Hepatocyte (in vitro differentiated cells): ENCODE results near the gene SURF2. TPM values are rescaled to one million over a fixed set of nuclear protein-coding genes. Genes with fewer than 3 reads are reported as not detected.

Experiments
- DNase-seq: peaks from one replicate; pipeline ENCODE4 v3.0.0-alpha.2; 2016; ENCODE audit warnings: low spot score
- H2AFZ ChIP-seq: fragments of 200-600 bp; sonication (generic); 2 replicates; pipeline ENCODE4 v1.6.0; 2016; ENCODE audit warnings: antibody characterized with exemption, mild to moderate bottlenecking
- H3K27ac ChIP-seq: fragments of 200-600 bp; sonication (generic); 2 replicates; pipeline ENCODE4 v1.5.1; 2016; ENCODE audit warnings: mild to moderate bottlenecking
- H3K27me3 ChIP-seq: fragments of 200-600 bp; sonication (generic); 2 replicates; pipeline ENCODE4 v1.6.1; 2016
- H3K36me3 ChIP-seq: fragments of 200-600 bp; sonication (generic); replicated peaks from 2 replicates; pipeline ENCODE4 v1.5.1; 2016; ENCODE audit warnings: low read depth; ENCODE audit not compliant: insufficient read depth
- H3K4me1 ChIP-seq: fragments of 200-600 bp; sonication (generic); 2 replicates; pipeline ENCODE4 v1.5.1; 2016; ENCODE audit warnings: mild to moderate bottlenecking, moderate library complexity; ENCODE audit not compliant: insufficient read depth
- H3K4me2 ChIP-seq: fragments of 200-600 bp; sonication (generic); 2 replicates; pipeline ENCODE4 v1.6.0; 2016
- H3K4me3 ChIP-seq: fragments of 200-600 bp; sonication (generic); 2 replicates; pipeline ENCODE4 v1.5.1; 2016; ENCODE audit warnings: mild to moderate bottlenecking
- H3K79me2 ChIP-seq: fragments of 200-600 bp; sonication (generic); 2 replicates; pipeline ENCODE4 v1.6.0; 2017; ENCODE audit warnings: mild to moderate bottlenecking
- H3K9me2 ChIP-seq: fragments of 200-600 bp; sonication (generic); replicated peaks from 2 replicates; pipeline ENCODE4 v1.6.0; 2017; ENCODE audit warnings: mild to moderate bottlenecking; ENCODE audit not compliant: insufficient read depth
- H3K9me3 ChIP-seq: fragments of 200-600 bp; sonication (generic); 2 replicates; pipeline ENCODE4 v1.5.1; 2016; ENCODE audit warnings: low read depth, mild to moderate bottlenecking
- H4K20me1 ChIP-seq: fragments of 200-600 bp; sonication (generic); 2 replicates; pipeline ENCODE4 v1.6.0; 2016; ENCODE audit warnings: mild to moderate bottlenecking; ENCODE audit not compliant: insufficient read depth, poor library complexity, severe bottlenecking
- CTCF ChIP-seq: fragments of 200-600 bp; sonication (generic); IDR thresholded peaks from 2 replicates; pipeline ENCODE4 v1.5.1; 2016; ENCODE audit warnings: antibody characterized with exemption, mild to moderate bottlenecking; ENCODE audit not compliant: poor library complexity
- EZH2 ChIP-seq: fragments of 200-600 bp; sonication (generic); IDR thresholded peaks from 2 replicates; pipeline ENCODE4 v1.6.1; 2016; ENCODE audit warnings: antibody characterized with exemption, mild to moderate bottlenecking, borderline replicate concordance
- EZH2phosphoT487 ChIP-seq: fragments of 200-600 bp; sonication (generic); IDR thresholded peaks from one replicate; pipeline ENCODE4 v1.6.1; 2018; ENCODE audit warnings: antibody characterized with exemption, mild to moderate bottlenecking, low read depth, moderate library complexity; ENCODE audit not compliant: unreplicated experiment, severe bottlenecking
- WGBS: methylation state at CpG from one replicate; pipeline ENCODE4 v1.1.6; 2016; ENCODE audit warnings: low lambda C conversion rate; ENCODE audit errors: missing lambda C conversion rate; 5-methylcytosine and 5-hydroxymethylcytosine counted together
- polyA plus RNA-seq: library from polyadenylated mRNA; unstranded; fragments of >200 nt; fragmentation: Nextera tagmentation; extraction: Ambion mirVana; gene quantifications from 2 replicates; pipeline ENCODE4 v1.2.1, GENCODE V29; 2016
- total RNA-seq: library from RNA; depleted of rRNA; stranded (reverse); fragments of >200 nt; gene quantifications from 2 replicates; pipeline ENCODE4 v1.2.3, GENCODE V29; 2014

Gene SURF2
- total and polyA plus RNA-seq, 2 experiments from 2014 or later: 13.6 to 22.9 TPM

DNA sequence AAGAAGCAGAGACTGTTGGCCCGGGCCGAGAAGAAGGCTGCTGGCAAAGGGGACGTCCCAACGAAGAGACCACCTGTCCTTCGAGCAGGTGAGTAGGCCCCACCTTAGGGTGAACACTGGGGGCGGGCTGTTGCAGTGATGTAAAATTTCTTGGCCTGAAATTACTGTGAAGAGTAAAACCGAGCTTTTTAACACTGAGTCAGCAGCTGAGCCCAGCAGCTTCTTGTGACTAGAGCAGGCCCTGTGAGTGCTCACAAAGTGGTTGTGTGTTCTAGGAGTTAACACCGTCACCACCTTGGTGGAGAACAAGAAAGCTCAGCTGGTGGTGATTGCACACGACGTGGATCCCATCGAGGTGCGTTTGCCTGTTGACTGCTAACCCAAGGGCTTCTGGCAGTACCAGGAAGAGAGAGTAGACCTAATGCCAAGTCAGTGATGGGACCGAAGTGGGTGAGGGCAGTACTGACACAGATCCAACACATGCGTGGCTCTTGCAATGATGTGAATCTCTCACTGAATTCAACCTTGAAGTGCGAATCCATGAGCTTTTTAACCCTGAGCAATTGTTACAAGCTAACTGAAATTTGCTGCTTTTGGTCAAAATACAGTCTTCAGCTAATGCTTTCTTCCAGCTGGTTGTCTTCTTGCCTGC, 6.3 kb upstream of the SURF2 start:
- TF ChIP-seq EZH2phosphoT487 (no peak), CTCF (no peak), EZH2 (no peak)
- Histone ChIP-seq H3K9me2 (no peaks in the 10 kb centered on the region), H3K9me3 (no peaks in the 10 kb centered on the region), H3K27me3 (no peaks in the 10 kb centered on the region), H3K4me3 (no peak overlapping the region), H3K4me1 (peaks cover 11% of the 10 kb centered on the region), H3K79me2 (peaks cover 60% of the 10 kb centered on the region), H4K20me1 (peaks cover 19% of the 10 kb centered on the region), H3K4me2 (peak overlapping the region; percentile 93), H3K27ac (peak overlapping the region; percentile 99), H2AFZ (no peak overlapping the region), H3K36me3 (peaks cover 3% of the 10 kb centered on the region)
- 89% methylated on average over 15 of the region's 15 CpGs for WGBS
- DNase-seq: no peak

DNA sequence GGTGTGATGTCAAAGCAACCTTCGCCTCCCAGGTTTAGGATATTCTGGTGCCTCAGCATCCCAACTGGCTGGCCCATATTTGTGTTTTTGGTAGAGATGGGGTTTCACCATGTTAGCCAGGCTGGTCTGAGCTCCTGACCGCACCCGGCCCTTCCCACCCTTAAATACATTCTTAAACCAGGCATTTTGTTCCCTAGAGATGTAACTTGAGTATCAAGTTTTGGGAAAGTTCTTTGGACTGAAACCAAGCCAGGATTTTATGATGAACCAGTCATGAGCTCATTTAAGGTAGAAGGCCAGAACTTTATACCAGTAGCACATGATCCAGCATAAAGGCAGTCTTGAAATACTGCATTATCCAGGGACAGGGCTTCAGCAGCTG, 4.8 kb upstream of the SURF2 start:
- Histone ChIP-seq H3K79me2 (peaks cover 57% of the 10 kb centered on the region), H3K9me3 (no peaks in the 10 kb centered on the region), H3K4me1 (peaks cover 17% of the 10 kb centered on the region), H2AFZ (no peak overlapping the region), H3K27me3 (no peaks in the 10 kb centered on the region), H3K27ac (no peak overlapping the region), H4K20me1 (peaks cover 19% of the 10 kb centered on the region), H3K9me2 (no peaks in the 10 kb centered on the region), H3K4me3 (no peak overlapping the region), H3K4me2 (no peak overlapping the region), H3K36me3 (peaks cover 3% of the 10 kb centered on the region)
- 93% methylated on average over 3 of the region's 3 CpGs for WGBS
- no peak for DNase-seq
- TF ChIP-seq EZH2phosphoT487 (no peak), EZH2 (no peak), CTCF (no peak)

- Histone ChIP-seq H3K4me1 (peaks cover 20% of the 10 kb centered on the region), H2AFZ (no peak overlapping the region), H3K27me3 (no peaks in the 10 kb centered on the region), H3K36me3 (peaks cover 3% of the 10 kb centered on the region), H3K4me3 (no peak overlapping the region), H3K79me2 (peaks cover 56% of the 10 kb centered on the region), H3K27ac (no peak overlapping the region), H3K9me2 (no peaks in the 10 kb centered on the region), H4K20me1 (peaks cover 19% of the 10 kb centered on the region), H3K9me3 (no peaks in the 10 kb centered on the region), H3K4me2 (no peak overlapping the region)
- WGBS: 80% methylated on average over 14 of the region's 14 CpGs
- peak; percentile 47 for TF ChIP-seq CTCF
- TF ChIP-seq EZH2: no peak
- DNase-seq: peak; percentile 64
These were observed 4.3 kb upstream of the SURF2 start for GRCh38 chr9:133351908-133352634.
